Common myeloid progenitor, CD34-positive (primary cell): ENCODE data around the gene OR51B5.

Experiments used
- CTCF ChIA-PET: fragments of 350-600 bp; sonication (Branson Sonifier 250); formaldehyde crosslinking; loops from one replicate; lab custom pipeline; 2021; ENCODE audit warnings: antibody characterized with exemption; lab: Charles Lee
- POLR2A ChIA-PET: fragments of 350-600 bp; sonication (Branson Sonifier 250); formaldehyde crosslinking; loops from one replicate; lab custom pipeline; 2021; ENCODE audit warnings: antibody characterized with exemption; lab: Charles Lee
- DNase-seq, 3 donors: peaks; one replicate each; pipeline versions ENCODE4 v3.0.0 to v3.0.0-alpha.2; 2013
- H3K27ac ChIP-seq, 2 experiments: 1 replicate in 1 of 2; 2 replicates in 1 of 2; pipeline ENCODE4 v1.7.0; 2013; ENCODE audit warnings: inconsistent platforms in 2 of 2, low read length in 2 of 2, mild to moderate bottlenecking in 2 of 2, low read depth in 1 of 2, moderate library complexity in 1 of 2; ENCODE audit not compliant: severe bottlenecking in 2 of 2, insufficient read depth in 1 of 2, poor library complexity in 1 of 2
- H3K27me3 ChIP-seq, 5 experiments: replicated peaks in 2 of 5; 1 replicate in 3 of 5; 2 replicates in 2 of 5; pipeline versions ENCODE4 v1.6.1 to v1.7.0; 2013; ENCODE audit warnings: low read length in 4 of 5, mild to moderate bottlenecking in 2 of 5, moderate library complexity in 2 of 5, inconsistent platforms in 1 of 5; ENCODE audit not compliant: insufficient read depth in 5 of 5, control insufficient read depth in 4 of 5
- H3K36me3 ChIP-seq, 4 experiments: 1 replicate in 2 of 4; 2 replicates in 2 of 4; pipeline versions ENCODE4 v1.6.1 to v1.7.0; 2013; ENCODE audit warnings: low read length in 3 of 4, control low read depth in 1 of 4, mild to moderate bottlenecking in 1 of 4; ENCODE audit not compliant: control insufficient read depth in 4 of 4, insufficient read depth in 4 of 4
- H3K4me1 ChIP-seq, 4 experiments: 1 replicate in 3 of 4; 2 replicates in 1 of 4; pipeline versions ENCODE4 v1.6.1 to v1.7.1; 2013; ENCODE audit warnings: low read length in 3 of 4, mild to moderate bottlenecking in 3 of 4, control low read depth in 1 of 4, inconsistent platforms in 1 of 4, moderate library complexity in 1 of 4; ENCODE audit not compliant: control insufficient read depth in 4 of 4, insufficient read depth in 4 of 4; ENCODE audit errors: control extremely low read depth in 1 of 4
- H3K4me3 ChIP-seq, 7 experiments: 1 replicate in 4 of 7; 2 replicates in 3 of 7; pipeline versions ENCODE4 v1.5.1 to v1.7.0; 2013; ENCODE audit warnings: mild to moderate bottlenecking in 7 of 7, low read length in 6 of 7, moderate library complexity in 6 of 7, inconsistent platforms in 2 of 7, low read depth in 2 of 7, control low read depth in 1 of 7; ENCODE audit not compliant: insufficient read depth in 4 of 7, control insufficient read depth in 1 of 7; ENCODE audit errors: extremely low read depth in 1 of 7
- H3K9me3 ChIP-seq, 5 experiments: 1 replicate in 4 of 5; 2 replicates in 1 of 5; pipeline versions ENCODE4 v1.6.1 to v1.7.1; 2013; ENCODE audit warnings: low read length in 4 of 5, mild to moderate bottlenecking in 2 of 5, inconsistent platforms in 1 of 5, low read depth in 1 of 5, moderate library complexity in 1 of 5; ENCODE audit not compliant: control insufficient read depth in 4 of 5, insufficient read depth in 2 of 5; ENCODE audit errors: control extremely low read depth in 1 of 5
- WGBS: methylation state at CpG from one replicate; pipeline ENCODE4 v1.1.5; 2013; ENCODE audit not compliant: insufficient coverage; 5-methylcytosine and 5-hydroxymethylcytosine counted together

OR51B5 gene

DNA sequence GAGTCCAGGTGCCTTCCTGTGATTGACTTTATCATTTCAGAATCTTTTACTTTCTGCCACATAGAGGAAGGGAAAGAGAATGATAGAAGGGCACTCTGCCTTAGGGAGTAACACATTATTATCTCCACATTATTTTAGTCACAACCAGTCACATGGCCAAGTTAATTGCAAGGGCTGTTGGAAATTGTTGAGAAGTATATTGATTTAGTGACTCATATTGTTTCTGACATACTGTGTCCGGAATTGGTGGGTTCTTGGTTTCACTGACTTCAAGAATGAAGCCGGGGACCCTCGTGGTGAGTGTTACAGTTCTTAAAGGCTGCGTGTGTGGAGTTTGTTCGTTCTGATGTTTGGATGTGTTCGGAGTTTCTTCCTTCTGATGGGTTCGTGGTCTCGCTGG, 50.3 kb downstream of the OR51B5 start:
- Histone ChIP-seq H3K9me3 (no peaks in the 10 kb centered on the region), H3K27ac (no peak overlapping the region), H3K4me3 (no peak overlapping the region), H3K4me1 (peaks cover 0 to 6% (median 0%) of the 10 kb centered on the region in 4 experiments), H3K36me3 (no peaks in the 10 kb centered on the region), H3K27me3 (no peaks in the 10 kb centered on the region)
- WGBS, result 100% methylated on average over 7 of the region's 8 CpGs
- no peak for DNase-seq
- POLR2A ChIA-PET, result no interaction called here
- CTCF ChIA-PET, result no interaction called here
